SK-N-SH treated with all-trans-retinoic acid at 6 μM for 48 hours (cell line): Measurements from ENCODE around the gene LGALS9.

Source experiments
- ARNTL ChIP-seq: fragments of 450-650 bp; formaldehyde crosslinking; IDR thresholded peaks from 2 replicates; pipeline ENCODE4 v1.5.0; 2020; ENCODE audit warnings: low read depth, mild to moderate bottlenecking, moderate library complexity, borderline replicate concordance
- CREB5 ChIP-seq: fragments of 250-450 bp; sonication (Bioruptor Pico); IDR thresholded peaks from 2 replicates; pipeline ENCODE4 v1.5.1; 2020; ENCODE audit warnings: low read depth, mild to moderate bottlenecking, moderate library complexity
- CSRNP3 ChIP-seq: fragments of 250-450 bp; sonication (Bioruptor Pico); IDR thresholded peaks from 2 replicates; pipeline ENCODE4 v1.5.1; 2021; ENCODE audit warnings: mild to moderate bottlenecking, moderate library complexity
- ESRRG ChIP-seq: fragments of 250-450 bp; sonication (Bioruptor Pico); IDR thresholded peaks from 2 replicates; pipeline ENCODE4 v1.6.1; 2021; ENCODE audit warnings: mild to moderate bottlenecking
- PATZ1 ChIP-seq: fragments of 250-450 bp; sonication (Bioruptor Pico); IDR thresholded peaks from 2 replicates; pipeline ENCODE4 v1.8.0; 2020; ENCODE audit warnings: mild to moderate bottlenecking, moderate library complexity, borderline replicate concordance
- POU6F1 ChIP-seq: fragments of 250-450 bp; sonication (Bioruptor Pico); IDR thresholded peaks from 2 replicates; pipeline ENCODE4 v1.8.0; 2021; ENCODE audit warnings: low read depth, mild to moderate bottlenecking, moderate library complexity, borderline replicate concordance
- PPARA ChIP-seq: fragments of 250-450 bp; sonication (Bioruptor Pico); IDR thresholded peaks from 2 replicates; pipeline ENCODE4 v1.5.0; 2020; ENCODE audit warnings: mild to moderate bottlenecking, borderline replicate concordance
- RARB ChIP-seq: fragments of 250-450 bp; sonication (Bioruptor Pico); IDR thresholded peaks from 2 replicates; pipeline ENCODE4 v1.8.0; 2021; ENCODE audit warnings: mild to moderate bottlenecking, moderate library complexity
- TOX ChIP-seq: fragments of 250-450 bp; sonication (Bioruptor Pico); IDR thresholded peaks from 2 replicates; pipeline ENCODE4 v1.8.0; 2021; ENCODE audit warnings: mild to moderate bottlenecking, moderate library complexity, borderline replicate concordance
- TSHZ2 ChIP-seq: fragments of 250-450 bp; sonication (Bioruptor Pico); IDR thresholded peaks from 2 replicates; pipeline ENCODE4 v1.5.0; 2020; ENCODE audit warnings: mild to moderate bottlenecking, moderate library complexity
- ZFP3 ChIP-seq: fragments of 250-450 bp; sonication (Bioruptor Pico); IDR thresholded peaks from 2 replicates; pipeline ENCODE4 v1.5.0; 2020; ENCODE audit warnings: mild to moderate bottlenecking, moderate library complexity
- ZFP30 ChIP-seq: fragments of 450-650 bp; formaldehyde crosslinking; IDR thresholded peaks from 2 replicates; pipeline ENCODE4 v1.5.0; 2022; ENCODE audit warnings: mild to moderate bottlenecking, moderate library complexity
- ZNF565 ChIP-seq: fragments of 450-650 bp; formaldehyde crosslinking; conservative IDR thresholded peaks from 2 replicates; pipeline ENCODE4 v1.5.0; 2020; ENCODE audit warnings: low read depth, mild to moderate bottlenecking, moderate library complexity
- ZNF8 ChIP-seq: fragments of 450-650 bp; formaldehyde crosslinking; IDR thresholded peaks from 2 replicates; pipeline ENCODE4 v1.5.0; 2020; ENCODE audit warnings: mild to moderate bottlenecking, moderate library complexity

GRCh38 chr17:27591986-27592385, 39.0 kb upstream of the LGALS9 start:
- TF ChIP-seq ZFP3 (CRISPR knock-in tag) (no peak), ARNTL (CRISPR knock-in tag) (no peak), CSRNP3 (CRISPR knock-in tag) (no peak), ESRRG (no peak), ZNF565 (CRISPR knock-in tag) (no peak), PPARA (CRISPR knock-in tag) (no peak), PATZ1 (CRISPR knock-in tag) (no peak), CREB5 (CRISPR knock-in tag) (no peak), ZFP30 (no peak), POU6F1 (no peak), TSHZ2 (no peak), ZNF8 (CRISPR knock-in tag) (no peak), TOX (no peak), RARB (CRISPR knock-in tag) (no peak)
